GM13976 (cell line): ENCODE results near the gene SLC25A21.

ENCODE experiments used
- DNase-seq: peaks from one replicate; pipeline ENCODE4 v3.0.0; 2012; ENCODE audit warnings: low spot score
- in situ Hi-C: fragments of 300-500 bp; cut with MboI; formaldehyde crosslinking; loops from one replicate; pipeline ENCODE4 v1.12.0; 2022; ENCODE audit warnings: low sequenced_read_pairs, mixed read lengths, inconsistent platforms; ENCODE audit not compliant: unreplicated experiment
- TF ChIP-seq, protein P1 (sequence below): IDR thresholded peaks from 2 replicates; pipeline ENCODE4 v1.5.1; 2012; ENCODE audit warnings: borderline replicate concordance, mild to moderate bottlenecking; ENCODE audit not compliant: insufficient read depth; ENCODE audit errors: extremely low read depth, missing control alignments, control extremely low read depth

The SLC25A21 gene

DNA sequence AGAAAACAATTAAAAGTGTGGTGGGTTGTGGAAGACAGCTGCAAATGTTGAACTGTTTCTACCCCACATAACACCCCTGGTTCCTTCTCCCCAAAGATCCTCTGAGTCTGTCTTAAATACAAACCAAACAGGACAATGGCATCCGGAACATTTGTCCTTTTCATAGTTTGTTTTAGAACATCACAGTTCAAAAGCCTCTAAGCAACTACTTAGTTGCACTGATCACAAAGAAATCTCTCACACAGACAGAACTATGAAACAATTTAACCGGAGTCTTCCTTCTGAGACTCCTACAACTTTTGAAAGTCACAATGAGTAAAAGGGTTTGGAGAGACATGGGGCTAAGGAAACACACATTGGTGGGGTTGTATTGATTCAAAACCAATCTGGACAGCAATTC lies 125.6 kb downstream of the SLC25A21 start:
- DNase-seq: no peak
- in situ Hi-C loops: no loop called here
- TF ChIP-seq, protein P1, sequence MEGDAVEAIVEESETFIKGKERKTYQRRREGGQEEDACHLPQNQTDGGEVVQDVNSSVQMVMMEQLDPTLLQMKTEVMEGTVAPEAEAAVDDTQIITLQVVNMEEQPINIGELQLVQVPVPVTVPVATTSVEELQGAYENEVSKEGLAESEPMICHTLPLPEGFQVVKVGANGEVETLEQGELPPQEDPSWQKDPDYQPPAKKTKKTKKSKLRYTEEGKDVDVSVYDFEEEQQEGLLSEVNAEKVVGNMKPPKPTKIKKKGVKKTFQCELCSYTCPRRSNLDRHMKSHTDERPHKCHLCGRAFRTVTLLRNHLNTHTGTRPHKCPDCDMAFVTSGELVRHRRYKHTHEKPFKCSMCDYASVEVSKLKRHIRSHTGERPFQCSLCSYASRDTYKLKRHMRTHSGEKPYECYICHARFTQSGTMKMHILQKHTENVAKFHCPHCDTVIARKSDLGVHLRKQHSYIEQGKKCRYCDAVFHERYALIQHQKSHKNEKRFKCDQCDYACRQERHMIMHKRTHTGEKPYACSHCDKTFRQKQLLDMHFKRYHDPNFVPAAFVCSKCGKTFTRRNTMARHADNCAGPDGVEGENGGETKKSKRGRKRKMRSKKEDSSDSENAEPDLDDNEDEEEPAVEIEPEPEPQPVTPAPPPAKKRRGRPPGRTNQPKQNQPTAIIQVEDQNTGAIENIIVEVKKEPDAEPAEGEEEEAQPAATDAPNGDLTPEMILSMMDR: no peak

DNA sequence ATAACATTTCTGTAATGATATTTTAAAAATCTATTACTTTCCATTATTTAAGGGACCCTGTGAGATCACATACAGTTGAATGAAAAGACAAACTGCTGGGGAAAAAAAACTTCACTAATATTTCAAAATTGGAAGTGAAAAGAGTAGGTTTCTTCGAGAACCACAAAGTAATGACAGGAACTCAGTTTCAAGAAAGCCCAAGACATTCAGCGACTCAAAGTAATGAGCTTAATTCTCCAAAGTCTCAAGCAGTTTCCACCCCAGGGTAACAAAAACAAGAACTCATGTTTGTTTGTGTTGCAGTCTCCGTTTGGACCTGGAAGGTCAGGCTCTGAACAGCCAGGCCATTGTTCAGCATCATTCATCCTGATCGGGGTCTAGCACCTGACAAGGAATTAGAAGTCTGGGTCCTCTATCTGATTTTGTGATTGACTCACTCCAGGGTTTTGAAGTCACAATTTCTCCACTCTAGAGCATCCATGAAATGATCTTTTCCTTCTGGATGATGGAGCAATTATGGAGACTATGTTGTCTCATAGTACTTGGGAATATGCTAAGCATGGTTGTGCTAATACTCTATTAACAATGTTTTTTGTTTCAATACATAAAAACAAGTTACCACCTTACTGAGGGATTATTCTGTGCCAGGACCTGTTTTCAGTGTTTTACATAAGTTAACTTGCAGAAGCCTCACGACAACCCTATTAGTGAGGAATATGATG lies 126.9 kb downstream of the SLC25A21 start:
- TF ChIP-seq, protein P1: no peak
- DNase-seq: no peak

DNA sequence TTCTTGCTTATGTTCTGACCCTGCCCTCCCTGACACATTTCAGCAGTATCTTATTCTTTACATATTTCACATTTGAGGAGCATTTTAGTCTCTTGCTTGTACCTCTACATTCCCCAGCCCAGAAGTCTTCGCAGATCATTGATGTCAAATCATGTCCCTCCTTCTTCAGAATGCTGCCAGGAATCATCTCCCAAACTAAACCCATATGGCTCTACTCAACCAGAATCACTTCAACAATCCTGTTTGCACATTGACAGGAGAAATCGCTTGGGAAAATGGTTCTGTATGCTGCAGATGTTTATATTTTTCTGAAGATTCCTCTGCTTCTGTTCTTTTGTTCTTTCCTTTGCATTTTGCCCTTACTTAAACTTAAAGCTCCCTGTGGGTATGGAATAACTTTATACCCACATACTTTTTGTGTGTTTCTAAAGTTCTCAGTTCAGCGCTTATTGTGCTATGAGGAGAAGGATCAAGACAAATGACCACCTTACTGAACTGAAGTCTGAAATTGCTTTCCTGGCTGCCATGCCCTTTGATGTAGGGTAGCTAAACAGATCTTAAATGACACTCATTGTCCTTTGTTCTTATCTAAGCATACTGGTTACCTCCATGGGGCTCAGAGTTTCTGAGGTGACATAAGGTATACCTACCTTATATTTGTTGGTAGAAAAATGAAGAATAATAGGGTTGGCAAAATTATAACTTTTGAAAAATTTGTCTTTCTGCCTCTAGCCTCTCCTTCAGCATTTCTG lies 134.6 kb downstream of the SLC25A21 start:
- no peak for DNase-seq
- TF ChIP-seq, protein P1: no peak
- in situ Hi-C loops: no loop called here

More for the DNA sequence above, 126.9 kb downstream of the SLC25A21 start:
- in situ Hi-C loops: no loop called here

DNA sequence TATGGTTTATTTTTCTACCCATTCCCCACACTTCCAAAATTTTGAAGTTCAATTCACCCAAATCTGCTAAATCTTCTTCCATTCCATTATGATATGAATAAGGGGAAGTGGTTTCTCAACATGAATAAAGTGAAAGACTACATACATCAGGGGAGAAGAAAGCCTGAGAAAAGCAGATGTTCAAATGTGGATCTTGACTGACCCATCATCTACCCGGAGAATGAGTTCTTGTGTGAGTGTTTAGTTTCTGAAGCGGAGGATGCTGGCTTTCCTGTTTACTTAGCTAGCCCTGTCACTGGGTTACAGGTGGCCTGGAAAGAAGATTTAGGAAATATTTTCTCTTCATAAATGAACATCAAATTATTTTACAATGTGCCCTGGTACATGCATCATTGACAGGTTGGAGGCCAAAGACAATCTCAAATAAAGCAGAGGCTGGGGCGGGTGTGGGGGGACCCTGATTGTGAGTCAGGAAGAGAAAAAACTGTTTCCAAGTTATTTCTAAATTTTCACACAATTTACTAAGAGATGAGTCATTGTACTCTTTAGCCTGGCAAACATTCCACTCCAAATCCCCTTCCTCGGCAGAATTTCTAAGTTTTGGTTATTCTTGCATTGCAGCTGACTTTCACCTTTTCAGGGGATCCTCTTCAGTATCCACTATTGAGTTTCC lies 135.6 kb downstream of the SLC25A21 start:
- DNase-seq: no peak
- in situ Hi-C loops: no loop called here
- TF ChIP-seq, protein P1: no peak

DNA sequence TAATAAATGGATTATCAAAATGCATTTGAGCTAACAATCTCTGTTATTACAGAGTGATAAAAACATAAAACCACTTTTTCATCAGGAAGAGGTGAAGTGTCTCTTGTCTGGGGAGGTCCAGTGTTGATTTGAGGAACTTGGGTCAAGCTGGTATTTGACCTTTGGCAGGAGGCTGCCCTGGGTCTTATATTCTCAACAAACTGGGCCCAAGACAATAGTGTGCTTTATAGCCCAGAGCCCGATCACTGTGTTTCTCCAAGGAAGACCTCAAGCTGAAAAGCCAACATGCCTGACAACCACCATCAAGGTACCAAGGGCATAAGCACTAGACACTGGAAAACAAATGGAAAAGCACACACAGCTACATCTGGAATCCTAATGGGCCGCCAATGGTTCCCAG lies 137.0 kb downstream of the SLC25A21 start:
- DNase-seq: no peak
- TF ChIP-seq, protein P1: no peak
- in situ Hi-C loops: no loop called here

DNA sequence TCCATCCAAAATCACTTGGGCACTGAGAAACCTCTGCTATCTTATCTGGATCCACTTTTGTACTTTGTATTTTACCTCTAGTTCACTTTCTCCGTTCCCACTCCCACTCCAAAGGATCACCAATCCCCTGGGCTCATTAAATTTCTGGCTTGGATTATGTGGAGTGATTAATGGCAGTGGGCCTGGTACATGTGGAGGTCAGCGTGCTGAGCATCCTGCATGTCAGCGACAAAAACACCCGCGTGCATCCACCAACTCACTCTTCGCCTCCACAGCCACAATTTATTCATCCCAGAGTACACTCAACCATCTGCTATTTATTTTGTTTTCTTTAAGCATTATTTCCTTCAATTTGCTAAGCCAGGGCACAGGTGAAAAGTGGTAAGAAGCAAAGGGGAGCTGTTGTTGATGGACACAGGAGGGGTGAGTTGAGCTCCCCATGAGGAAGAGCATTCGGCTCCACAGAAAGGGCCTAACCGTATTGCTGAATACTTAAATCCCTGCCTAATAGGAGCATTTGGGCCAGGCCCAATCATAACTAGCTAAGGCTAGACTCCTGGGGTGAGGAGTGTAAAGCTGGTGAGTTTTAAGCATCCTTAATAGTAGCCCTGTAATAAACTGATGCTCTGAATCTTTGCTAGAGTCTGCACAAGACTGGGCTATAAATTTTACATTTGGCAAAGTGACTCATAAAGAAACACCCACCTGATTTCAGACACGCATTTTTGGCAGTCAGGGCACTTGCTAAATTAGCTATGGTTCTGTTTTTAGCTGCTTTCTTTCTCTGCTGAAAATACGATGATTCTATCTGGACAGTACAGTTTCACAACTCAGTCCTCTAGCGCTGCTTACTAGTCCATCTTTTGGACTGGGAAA lies 137.8 kb downstream of the SLC25A21 start:
- no peak for DNase-seq
- in situ Hi-C loops: no loop called here
- TF ChIP-seq, protein P1: no peak
